B cell (primary cell): ENCODE data around the gene MTCP1. TPM values are rescaled to one million over a fixed set of nuclear protein-coding genes. Genes with fewer than 3 reads are reported as not detected.

Experiments
- ATAC-seq: fragments of 200-7000 bp; cut with Tn5 transposase; one replicate; pipeline ENCODE4 v1.10.0; 2021; ENCODE audit warnings: low read depth, mild to moderate bottlenecking, moderate number of reproducible peaks, moderate library complexity
- CTCF ChIA-PET: fragments of 350-600 bp; sonication (Branson Sonifier 250); formaldehyde crosslinking; loops from one replicate; lab custom pipeline; 2021; ENCODE audit warnings: antibody characterized with exemption, inconsistent platforms; lab: Charles Lee
- POLR2A ChIA-PET: fragments of 350-600 bp; sonication (Branson Sonifier 250); formaldehyde crosslinking; loops from one replicate; lab custom pipeline; 2021; ENCODE audit warnings: antibody characterized with exemption; lab: Charles Lee
- DNase-seq: peaks from one replicate; pipeline ENCODE4 v3.0.0; 2013
- H2AFZ ChIP-seq: 2 replicates; pipeline ENCODE4 v1.6.1; 2012; ENCODE audit warnings: mild to moderate bottlenecking, low read depth, low read length; ENCODE audit not compliant: insufficient read depth, poor library complexity, severe bottlenecking
- H3K27ac ChIP-seq, 2 donors: 1 replicate in 1 of 2; 2 replicates in 1 of 2; pipeline ENCODE4 v1.5.1; 2012 to 2013; ENCODE audit warnings: low read length in 2 of 2, mild to moderate bottlenecking in 2 of 2, moderate library complexity in 1 of 2
- H3K27me3 ChIP-seq, 4 experiments: fragments of 200-600 bp in 1 of 4; sonication (generic) in 1 of 4; replicated peaks in 1 of 4; 1 replicate in 2 of 4; 2 replicates in 2 of 4; pipeline versions ENCODE4 v1.6.1 to v1.7.0; 2013 to 2016; ENCODE audit warnings: low read length in 3 of 4, mild to moderate bottlenecking in 2 of 4, mixed read lengths in 1 of 4, moderate library complexity in 1 of 4; ENCODE audit not compliant: insufficient read depth in 4 of 4, control insufficient read depth in 3 of 4; ENCODE audit errors: control extremely low read depth in 1 of 4
- H3K36me3 ChIP-seq, 2 experiments: replicated peaks in 1 of 2; 1 replicate in 1 of 2; 2 replicates in 1 of 2; pipeline versions ENCODE4 v1.6.1 to v1.7.1; 2013; ENCODE audit warnings: low read length in 1 of 2; ENCODE audit not compliant: insufficient read depth in 2 of 2, control insufficient read depth in 1 of 2; ENCODE audit errors: control extremely low read depth in 1 of 2, extremely low read depth in 1 of 2
- H3K4me1 ChIP-seq, 2 donors: fragments of 200-600 bp in 1 of 2; sonication (generic) in 1 of 2; 1 replicate in 1 of 2; 2 replicates in 1 of 2; pipeline versions ENCODE4 v1.5.1 to v1.6.1; 2013 to 2017; ENCODE audit warnings: low read length in 2 of 2; ENCODE audit not compliant: control insufficient read depth in 2 of 2, insufficient read depth in 2 of 2
- H3K4me2 ChIP-seq: replicated peaks from 2 replicates; pipeline ENCODE3; 2012; ENCODE audit warnings: mild to moderate bottlenecking, low read depth, low read length; ENCODE audit not compliant: poor library complexity, severe bottlenecking
- H3K4me3 ChIP-seq, 5 experiments: fragments of 200-600 bp in 1 of 5; sonication (generic) in 1 of 5; 1 replicate in 3 of 5; 2 replicates in 2 of 5; pipeline versions ENCODE4 v1.5.1 to v1.7.0; 2011 to 2016; ENCODE audit warnings: low read length in 4 of 5, mild to moderate bottlenecking in 4 of 5, low read depth in 2 of 5, control low read depth in 1 of 5, moderate library complexity in 1 of 5; ENCODE audit not compliant: insufficient read depth in 1 of 5; ENCODE audit errors: control extremely low read depth in 1 of 5, extremely low read depth in 1 of 5
- H3K79me2 ChIP-seq: fragments of 200-600 bp; sonication (generic); one replicate; pipeline ENCODE4 v1.6.0; 2016; ENCODE audit warnings: low read length; ENCODE audit not compliant: control insufficient read depth, insufficient read depth
- H3K9ac ChIP-seq: fragments of 200-600 bp; sonication (generic); 2 replicates; pipeline ENCODE4 v1.6.1; 2017; ENCODE audit warnings: mild to moderate bottlenecking, low read length, moderate library complexity
- H3K9me3 ChIP-seq, 3 donors: one replicate each; pipeline versions ENCODE4 v1.6.1 to v1.7.1; 2013; ENCODE audit warnings: low read length in 2 of 3; ENCODE audit not compliant: control insufficient read depth in 2 of 3, insufficient read depth in 1 of 3; ENCODE audit errors: control extremely low read depth in 1 of 3
- H4K20me1 ChIP-seq: 2 replicates; pipeline ENCODE4 v1.6.0; 2012; ENCODE audit warnings: mild to moderate bottlenecking, low read length; ENCODE audit not compliant: insufficient read depth, control insufficient read depth, poor library complexity, severe bottlenecking
- H3K27ac Mint-ChIP-seq: one replicate; pipeline ENCODE4 v1.8.0; 2021; ENCODE audit warnings: mixed read lengths
- H3K27me3 Mint-ChIP-seq: one replicate; pipeline ENCODE4 v1.8.0; 2021; ENCODE audit warnings: mixed read lengths
- H3K4me1 Mint-ChIP-seq: one replicate; pipeline ENCODE4 v1.8.0; 2021; ENCODE audit warnings: mixed read lengths
- H3K4me3 Mint-ChIP-seq: one replicate; pipeline ENCODE4 v1.8.0; 2021; ENCODE audit warnings: mixed read lengths
- H3K9me3 Mint-ChIP-seq: one replicate; pipeline ENCODE4 v1.8.0; 2022; ENCODE audit warnings: mixed read lengths; ENCODE audit not compliant: insufficient read depth
- CTCF ChIP-seq: fragments of 200-600 bp; IDR thresholded peaks from one replicate; pipeline ENCODE4 v1.8.0; 2022; ENCODE audit warnings: antibody characterized with exemption, mild to moderate bottlenecking
- EZH2 ChIP-seq: IDR thresholded peaks from 2 replicates; pipeline ENCODE4 v1.6.1; 2012; ENCODE audit warnings: borderline replicate concordance, low read depth, mild to moderate bottlenecking, moderate library complexity, low read length; ENCODE audit not compliant: insufficient read depth, poor library complexity, severe bottlenecking
- WGBS: methylation state at CpG from one replicate; pipeline ENCODE4 v1.1.5; 2013; ENCODE audit warnings: missing lambda C conversion rate; ENCODE audit not compliant: insufficient coverage; 5-methylcytosine and 5-hydroxymethylcytosine counted together
- intact Hi-C: fragments of 100-400 bp; cut with micrococcal nuclease; formaldehyde crosslinking; loops from one replicate; pipeline ENCODE4 v1.10.0; 2022
- polyA plus RNA-seq: library from polyadenylated mRNA; depleted of rRNA; stranded (reverse); fragments of >200 nt; gene quantifications from 2 replicates; pipeline ENCODE4 v1.2.3, GENCODE V29; 2012
- total RNA-seq, 2 donors: library from RNA; stranded (reverse); fragments of 120-200 nt in 1 of 2; gene quantifications; 1 replicate in 1 of 2; 2 replicates in 1 of 2; pipeline versions ENCODE4 v1.2.3 to v1.2.4, GENCODE V29; 2013 to 2022

Gene MTCP1
- total and polyA plus RNA-seq, 2 donors (not counting 1 experiment from before 2014, with no cell fraction given): 2.9 to 20.3 TPM

GRCh38 chrX:155028877-155029291 lies 42.1 kb downstream of the MTCP1 start:
- no peaks in the 10 kb centered on the region for H3K27me3 Mint-ChIP-seq
- Histone ChIP-seq H3K27ac (peak overlapping the region in 1 of 2 donors; percentile 4), H3K4me1 (peaks cover 4 to 8% of the 10 kb centered on the region in 2 donors), H3K9ac (no peak overlapping the region), H3K79me2 (peaks cover 40% of the 10 kb centered on the region), H3K4me3 (no peak overlapping the region), H3K4me2 (no peak overlapping the region), H3K36me3 (peaks cover 0 to 4% of the 10 kb centered on the region in 2 experiments), H3K27me3 (no peaks in the 10 kb centered on the region), H2AFZ (no peak overlapping the region), H4K20me1 (no peaks in the 10 kb centered on the region), H3K9me3 (no peaks in the 10 kb centered on the region)
- WGBS: no CpG with 5 or more reads among the region's 2 CpGs
- peak overlapping the region; percentile 37 for H3K4me3 Mint-ChIP-seq
- TF ChIP-seq CTCF (no peak), EZH2 (no peak)
- ATAC-seq (no peak), DNase-seq (no peak)
- ChIA-PET POLR2A (no interaction called here), CTCF (no interaction called here)
- H3K27ac Mint-ChIP-seq: peak overlapping the region; percentile 41
- no peaks in the 10 kb centered on the region for H3K9me3 Mint-ChIP-seq
- intact Hi-C loops: loop anchor here (5.0 to 10.0 kb wide), 2 partner anchors 188 to 224 kb away; partner anchors contain the start of genes MPP1 and VBP1
- peaks cover 24% of the 10 kb centered on the region for H3K4me1 Mint-ChIP-seq

GRCh38 chrX:155028129-155028528 lies 42.8 kb downstream of the MTCP1 start:
- Mint-ChIP-seq H3K9me3 (no peaks in the 10 kb centered on the region), H3K4me3 (peak overlapping the region; percentile 64), H3K27ac (peak overlapping the region; percentile 68), H3K4me1 (peaks cover 24% of the 10 kb centered on the region), H3K27me3 (no peaks in the 10 kb centered on the region)
- POLR2A ChIA-PET: no interaction called here
- DNase-seq (no peak), ATAC-seq (no peak)
- Histone ChIP-seq H3K4me3 (peak overlapping the region in 1 of 5 experiments; percentile 65), H3K9ac (peak overlapping the region; percentile 75), H3K27ac (peak overlapping the region in 1 of 2 donors; percentile 94), H3K9me3 (no peaks in the 10 kb centered on the region), H3K79me2 (peaks cover 40% of the 10 kb centered on the region), H3K27me3 (no peaks in the 10 kb centered on the region), H3K4me2 (peak overlapping the region; percentile 68), H2AFZ (no peak overlapping the region), H3K4me1 (peaks cover 4 to 8% of the 10 kb centered on the region in 2 donors), H3K36me3 (no peaks in the 10 kb centered on the region), H4K20me1 (no peaks in the 10 kb centered on the region)
- intact Hi-C loops: loop anchor here (5.0 to 10.0 kb wide), 2 partner anchors 189 to 223 kb away; partner anchors contain the start of genes MPP1 and VBP1
- no CpG with 5 or more reads among the region's 3 CpGs for WGBS
- TF ChIP-seq CTCF: no peak
- no peak for TF ChIP-seq EZH2
- CTCF ChIA-PET: no interaction called here
